Activated CD4-positive, CD25-positive, alpha-beta regulatory T cell treated with anti-CD3 and anti-CD28 coated beads, Interleukin-2, amount 50 U/mL, for 16 hours (primary cell): ENCODE data around the gene GATA6.
"Not testable (repeated sequence)": the region's sequence is repeated elsewhere in the genome, so short reads cannot be mapped to it uniquely, and the experiment has no call there.

Experiments
- DNase-seq: peaks from one replicate; pipeline ENCODE4 v3.0.0-alpha.2; 2020; ENCODE audit warnings: low read depth, low spot score

GATA6 gene

GRCh38 chr18:22182884-22183697, 13.7 kb downstream of the GATA6 start:
- no peak for DNase-seq

GRCh38 chr18:22183698-22184170, 14.3 kb downstream of the GATA6 start:
- no peak for DNase-seq

DNA sequence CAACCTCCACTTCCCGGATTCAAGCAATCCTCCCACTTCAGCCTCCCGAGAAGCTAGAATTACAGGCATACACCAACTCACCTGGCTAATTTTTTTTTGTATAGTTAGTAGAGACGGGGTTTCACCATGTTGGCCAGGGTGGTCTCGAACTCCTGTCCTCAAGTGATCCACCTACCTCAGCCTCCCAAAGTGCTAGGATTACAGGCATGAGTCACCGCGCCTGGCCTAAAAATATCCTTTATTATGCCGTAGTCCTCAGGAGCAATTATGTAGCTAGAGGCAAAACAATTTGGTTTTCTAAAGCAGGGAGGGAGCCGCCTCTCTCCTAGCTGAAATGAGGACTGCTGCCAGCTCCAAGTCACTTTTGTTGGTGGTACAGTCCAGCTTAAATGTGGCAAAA, 15.2 kb downstream of the GATA6 start:
- not testable (repeated sequence) for DNase-seq

GRCh38 chr18:22185273-22185672, 15.9 kb downstream of the GATA6 start:
- DNase-seq = no peak

DNA sequence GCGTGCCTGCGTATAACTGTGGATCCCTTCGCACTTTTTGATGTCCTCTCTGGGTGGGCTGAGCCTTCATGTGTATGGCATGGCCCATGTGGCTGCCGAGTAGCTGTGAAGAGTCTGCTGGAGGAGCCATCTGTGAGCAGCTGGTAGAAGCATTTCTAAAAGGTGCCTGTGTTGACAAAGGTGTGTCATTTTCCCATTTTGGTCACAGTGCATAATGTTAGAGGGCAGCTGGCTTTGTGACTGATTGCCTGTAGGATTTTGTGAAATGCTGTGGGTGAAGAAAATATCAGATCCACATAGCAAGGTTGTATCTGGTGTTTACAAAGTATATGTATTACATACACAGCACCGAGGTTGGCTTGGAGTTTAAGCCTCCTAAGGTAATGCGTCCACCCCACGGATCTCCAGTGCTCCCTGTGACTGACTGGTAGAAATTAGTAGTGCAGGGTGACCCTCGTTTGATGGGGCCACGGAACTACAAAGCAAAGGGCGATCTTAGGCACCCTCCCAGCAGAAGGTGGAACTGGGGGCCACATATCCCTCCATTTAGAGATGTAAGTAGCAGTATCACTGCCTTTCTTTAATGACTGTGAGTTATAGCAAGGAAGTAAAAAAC, 16.5 kb downstream of the GATA6 start:
- no peak for DNase-seq

- DNase-seq = no peak
Observed at GRCh38 chr18:22186484-22186971, 17.1 kb downstream of the GATA6 start.

GRCh38 chr18:22188559-22189267, 19.3 kb downstream of the GATA6 start:
- no peak for DNase-seq

DNA sequence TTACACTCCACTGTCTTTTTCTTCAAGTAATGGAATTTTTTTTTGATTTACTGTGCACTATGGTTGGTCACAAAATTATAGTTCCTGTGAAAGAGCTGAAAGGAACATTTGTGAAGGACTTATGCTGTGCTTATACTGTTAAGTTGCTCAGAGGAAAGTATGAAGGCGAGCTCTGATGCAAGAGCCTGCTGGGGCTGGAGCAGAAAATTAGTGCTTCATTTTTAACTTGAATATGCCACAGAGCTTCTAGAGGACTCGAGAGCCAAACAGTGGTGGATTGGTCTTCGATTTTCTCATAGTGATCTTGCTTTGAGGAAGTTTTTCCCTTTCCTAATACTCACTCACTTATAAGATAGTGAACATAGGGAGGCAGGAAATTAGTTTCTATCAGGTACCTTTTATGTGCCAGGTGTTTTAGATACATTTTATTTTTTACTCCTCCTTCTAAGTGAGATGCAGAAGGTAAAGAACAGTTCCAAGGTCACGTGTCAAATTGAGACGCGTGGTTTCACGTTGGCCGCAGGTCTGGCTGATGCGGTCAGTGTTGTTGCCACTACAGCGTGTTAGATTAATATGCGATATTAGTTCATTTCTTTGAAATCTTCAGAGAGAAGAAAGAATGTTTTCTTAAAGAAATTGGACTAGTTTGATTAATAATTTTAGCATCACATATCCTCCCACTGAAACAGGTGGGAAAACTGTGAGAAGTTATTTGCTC, 20.2 kb downstream of the GATA6 start:
- DNase-seq = no peak

- no peak for DNase-seq
Observed at GRCh38 chr18:22191346-22191695, 21.9 kb downstream of the GATA6 start.

DNA sequence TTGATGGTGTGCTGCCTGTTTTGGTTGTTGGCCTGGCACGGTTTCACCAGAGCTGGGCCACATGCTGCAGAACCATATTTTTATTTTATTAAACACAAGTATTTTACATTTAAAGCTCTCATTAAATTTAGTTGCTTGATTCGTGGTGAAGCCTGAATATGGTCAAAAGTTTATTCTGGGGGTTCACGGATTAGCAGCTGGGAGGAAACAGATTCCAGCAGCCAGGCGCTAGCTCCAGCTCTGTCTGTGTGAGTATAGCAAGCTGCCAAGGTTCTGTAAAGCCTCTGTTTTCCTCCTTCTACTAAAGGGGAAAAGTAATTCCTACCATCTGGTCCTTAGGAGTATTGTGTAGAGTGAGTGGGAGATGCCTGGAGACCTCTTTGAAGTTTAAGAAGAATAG, 22.5 kb downstream of the GATA6 start:
- DNase-seq = no peak

GRCh38 chr18:22193466-22193865, 24.1 kb downstream of the GATA6 start:
- no peak for DNase-seq

DNA sequence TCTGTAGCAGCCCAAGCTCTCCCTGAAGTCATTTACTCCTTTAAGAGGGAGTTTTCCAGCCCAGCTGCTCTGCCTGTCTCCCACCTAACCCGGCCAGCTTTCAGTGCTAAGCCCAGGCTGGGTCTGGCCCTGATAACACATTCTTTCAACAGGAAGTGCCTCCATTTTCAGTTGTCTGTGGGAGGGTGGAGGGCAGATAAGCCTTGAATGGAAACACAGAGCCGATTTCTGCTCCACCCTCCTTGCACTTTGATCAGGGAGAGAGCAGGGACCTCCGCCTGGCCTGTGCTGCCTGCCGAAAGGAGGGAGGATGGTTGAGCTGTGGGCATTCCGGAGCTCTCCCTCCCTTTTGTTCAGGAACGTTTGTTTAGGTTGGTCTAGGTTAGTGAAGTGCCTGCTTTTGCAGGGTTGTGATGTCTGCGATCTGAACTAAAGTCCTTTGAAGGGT, 24.8 kb downstream of the GATA6 start:
- no peak for DNase-seq

GRCh38 chr18:22195052-22195451, 25.7 kb downstream of the GATA6 start:
- no peak for DNase-seq

DNA sequence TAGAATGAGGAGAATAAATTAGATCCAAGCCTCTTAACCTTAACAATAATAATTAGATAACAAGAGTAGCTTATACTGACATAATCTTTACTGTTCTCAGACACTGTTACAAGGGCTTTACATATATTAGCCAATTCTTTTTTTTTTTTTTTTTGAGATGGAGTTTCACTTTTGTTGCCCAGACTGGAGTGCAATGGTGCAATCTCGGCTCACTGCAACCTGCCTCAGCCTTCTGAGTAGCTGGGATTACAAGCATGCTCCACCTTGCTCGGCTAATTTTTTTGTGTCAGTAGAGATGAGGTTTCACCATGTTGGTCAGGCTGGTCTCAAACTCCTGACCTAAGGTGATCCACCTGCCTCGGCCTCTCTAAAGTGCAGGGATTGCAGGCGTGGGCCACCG, 27.6 kb downstream of the GATA6 start:
- not testable (repeated sequence) for DNase-seq

DNA sequence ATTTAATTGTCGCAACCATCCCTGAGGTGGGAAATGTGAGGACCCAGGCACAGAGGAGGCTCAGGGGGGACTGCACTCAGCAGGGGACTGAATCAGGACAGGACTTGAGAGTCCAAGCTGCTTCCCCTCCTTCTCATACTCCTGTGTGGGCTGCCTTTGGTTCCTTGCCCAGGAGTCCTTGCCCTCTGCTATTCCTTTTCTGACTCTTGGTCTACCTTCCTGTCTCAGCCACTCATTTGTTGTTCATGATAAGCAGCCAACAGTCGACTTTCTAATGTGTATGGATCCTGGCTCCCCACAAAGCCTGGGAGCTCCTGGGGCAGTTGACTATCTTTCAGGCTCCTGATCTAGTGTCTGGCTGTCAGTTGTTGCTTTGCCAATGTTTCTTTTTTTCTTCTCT, 28.3 kb downstream of the GATA6 start:
- no peak for DNase-seq

- DNase-seq = no peak
Observed at GRCh38 chr18:22198163-22198562, 28.8 kb downstream of the GATA6 start.

DNA sequence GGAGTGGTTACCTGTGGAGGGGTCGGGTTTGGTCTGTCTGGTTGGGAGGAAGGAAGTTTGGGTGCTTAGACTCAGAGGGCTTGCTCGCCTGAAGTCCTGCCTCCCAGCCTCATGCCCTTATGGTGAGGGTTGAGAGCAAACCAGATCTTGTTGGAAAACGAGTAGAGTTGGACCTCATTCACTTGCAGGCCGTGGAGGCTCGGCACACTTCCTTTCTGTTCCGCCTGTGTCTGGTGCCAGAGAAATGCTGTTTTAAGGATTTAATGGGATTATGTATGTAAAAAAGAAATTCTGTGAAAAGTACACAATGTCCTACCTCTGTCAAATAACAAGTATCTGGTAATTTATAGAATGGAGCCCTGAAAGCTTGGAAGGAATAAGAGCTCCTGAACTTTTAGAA, 29.6 kb downstream of the GATA6 start:
- DNase-seq = no peak

- DNase-seq = no peak
Observed at GRCh38 chr18:22200611-22201225, 31.3 kb downstream of the GATA6 start.

- DNase-seq = no peak
Observed at GRCh38 chr18:22203035-22203434, 33.6 kb downstream of the GATA6 start.

DNA sequence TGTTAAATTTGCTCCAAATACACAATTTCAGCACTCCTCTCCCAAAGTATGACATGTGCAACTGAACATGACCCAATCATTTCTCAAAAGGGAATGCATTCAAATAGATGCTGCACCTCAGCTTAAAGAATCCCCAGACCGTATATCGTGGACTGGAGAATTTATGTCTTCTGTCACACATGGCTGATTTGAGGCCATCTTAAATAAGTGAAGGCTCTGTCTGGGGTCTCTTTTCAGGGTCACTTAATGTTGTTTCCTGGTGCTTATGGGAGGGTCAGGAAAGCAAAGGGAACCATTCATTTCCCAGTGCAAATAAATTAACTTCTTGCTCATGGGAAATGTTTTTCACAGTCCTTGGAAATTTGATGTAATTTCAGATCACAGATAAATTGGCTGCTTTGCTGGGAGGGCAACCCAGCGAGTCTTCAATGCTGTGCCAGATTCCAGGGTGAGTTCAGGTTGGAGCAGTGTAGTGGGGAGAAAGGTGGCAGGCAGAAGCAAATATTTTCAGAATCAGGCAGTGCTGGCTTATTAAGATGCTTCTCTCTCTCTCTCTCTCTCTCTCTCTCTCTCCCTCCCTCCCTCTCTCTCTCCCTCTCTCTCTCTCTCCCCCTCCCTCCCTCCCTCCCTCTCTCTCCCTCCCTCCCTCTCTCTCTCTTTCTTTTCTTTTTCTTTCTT, 34.3 kb downstream of the GATA6 start:
- no peak for DNase-seq

GRCh38 chr18:22204214-22204536, 34.8 kb downstream of the GATA6 start:
- DNase-seq = no peak
